Peyer's patch (tissue), 4 donors: ENCODE results near the gene INHBB. TPM values are rescaled to one million over a fixed set of nuclear protein-coding genes. Genes with fewer than 3 reads are reported as not detected.

Experiments used
- DNase-seq, 3 donors: peaks; one replicate each; pipeline ENCODE4 v3.0.0-alpha.2; 2017 to 2019
- H3K27ac ChIP-seq, 4 donors: fragments of 200-600 bp; sonication (generic); one replicate each; pipeline ENCODE4 v1.5.1; 2016 to 2019
- H3K27me3 ChIP-seq, 2 donors: fragments of 200-600 bp; sonication (generic); one replicate each; pipeline ENCODE4 v1.5.1; 2019
- H3K36me3 ChIP-seq, 3 donors: fragments of 200-600 bp; sonication (generic); one replicate each; pipeline ENCODE4 v1.5.1; 2016 to 2019
- H3K4me1 ChIP-seq, 4 donors: fragments of 200-600 bp; sonication (generic); one replicate each; pipeline ENCODE4 v1.5.1; 2016 to 2019
- H3K4me3 ChIP-seq, 4 donors: fragments of 200-600 bp; sonication (generic); 1 replicate in 3 of 4; 2 replicates in 1 of 4; pipeline ENCODE4 v1.5.1; 2016 to 2019; ENCODE audit warnings: mild to moderate bottlenecking in 1 of 4
- H3K9me3 ChIP-seq, 4 donors: fragments of 200-600 bp; sonication (generic); one replicate each; pipeline ENCODE4 v1.5.1; 2016 to 2019; ENCODE audit warnings: mild to moderate bottlenecking in 1 of 4
- POLR2A ChIP-seq, 2 donors: fragments of 450-650 bp; IDR thresholded peaks; one replicate each; pipeline ENCODE4 v1.5.1; 2017; ENCODE audit warnings: antibody characterized with exemption in 2 of 2, mild to moderate bottlenecking in 2 of 2, moderate library complexity in 2 of 2
- total RNA-seq, 4 donors: library from RNA; depleted of rRNA; stranded (reverse); fragments of >200 nt; gene quantifications; one replicate each; pipeline ENCODE4 v1.1.0, GENCODE V29; 2016
- TF ChIP-seq, protein P1 (sequence below), 6 experiments: fragments of 450-650 bp in 4 of 6; fragments of 200-600 bp in 2 of 6; sonication (generic) in 1 of 6; IDR thresholded peaks; one replicate each; pipeline ENCODE4 v1.5.1; 2017 to 2019; ENCODE audit warnings: antibody characterized with exemption in 6 of 6, mild to moderate bottlenecking in 3 of 6, moderate library complexity in 1 of 6

The INHBB gene
- total RNA-seq, 4 donors from 2014 or later = 0.70 to 1.1 (median 0.95) TPM; not detected in 1

DNA sequence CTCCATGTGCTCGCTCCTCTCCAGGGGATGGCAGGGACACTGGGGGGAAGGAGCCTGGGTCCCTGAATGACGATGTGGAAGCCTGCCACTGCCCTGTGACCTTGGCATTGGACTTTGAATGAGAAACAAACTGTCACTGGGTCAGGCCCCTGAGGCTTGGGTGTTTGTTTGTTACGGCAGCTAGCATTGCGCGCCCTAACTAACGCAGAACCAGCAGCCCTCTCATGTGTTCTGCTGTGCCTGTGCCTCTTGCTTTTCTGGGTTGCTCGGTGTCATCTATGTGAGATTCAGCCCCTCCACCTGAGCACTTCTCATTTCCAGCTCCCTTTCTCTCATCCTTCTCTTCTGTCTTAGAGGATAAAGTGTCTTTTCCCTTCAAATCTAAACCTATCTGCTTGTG is 23.6 kb upstream of the INHBB start:
- Histone ChIP-seq H3K4me3 (no peak overlapping the region), H3K27ac (no peak overlapping the region), H3K36me3 (no peaks in the 10 kb centered on the region), H3K27me3 (no peaks in the 10 kb centered on the region), H3K9me3 (no peaks in the 10 kb centered on the region), H3K4me1 (no peaks in the 10 kb centered on the region)
- TF ChIP-seq, protein P1, sequence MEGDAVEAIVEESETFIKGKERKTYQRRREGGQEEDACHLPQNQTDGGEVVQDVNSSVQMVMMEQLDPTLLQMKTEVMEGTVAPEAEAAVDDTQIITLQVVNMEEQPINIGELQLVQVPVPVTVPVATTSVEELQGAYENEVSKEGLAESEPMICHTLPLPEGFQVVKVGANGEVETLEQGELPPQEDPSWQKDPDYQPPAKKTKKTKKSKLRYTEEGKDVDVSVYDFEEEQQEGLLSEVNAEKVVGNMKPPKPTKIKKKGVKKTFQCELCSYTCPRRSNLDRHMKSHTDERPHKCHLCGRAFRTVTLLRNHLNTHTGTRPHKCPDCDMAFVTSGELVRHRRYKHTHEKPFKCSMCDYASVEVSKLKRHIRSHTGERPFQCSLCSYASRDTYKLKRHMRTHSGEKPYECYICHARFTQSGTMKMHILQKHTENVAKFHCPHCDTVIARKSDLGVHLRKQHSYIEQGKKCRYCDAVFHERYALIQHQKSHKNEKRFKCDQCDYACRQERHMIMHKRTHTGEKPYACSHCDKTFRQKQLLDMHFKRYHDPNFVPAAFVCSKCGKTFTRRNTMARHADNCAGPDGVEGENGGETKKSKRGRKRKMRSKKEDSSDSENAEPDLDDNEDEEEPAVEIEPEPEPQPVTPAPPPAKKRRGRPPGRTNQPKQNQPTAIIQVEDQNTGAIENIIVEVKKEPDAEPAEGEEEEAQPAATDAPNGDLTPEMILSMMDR (IDR thresholded peaks at IDR 0.05) = no peak
- TF ChIP-seq POLR2A (IDR thresholded peaks at IDR 0.05) = no peak
- no peak for DNase-seq

DNA sequence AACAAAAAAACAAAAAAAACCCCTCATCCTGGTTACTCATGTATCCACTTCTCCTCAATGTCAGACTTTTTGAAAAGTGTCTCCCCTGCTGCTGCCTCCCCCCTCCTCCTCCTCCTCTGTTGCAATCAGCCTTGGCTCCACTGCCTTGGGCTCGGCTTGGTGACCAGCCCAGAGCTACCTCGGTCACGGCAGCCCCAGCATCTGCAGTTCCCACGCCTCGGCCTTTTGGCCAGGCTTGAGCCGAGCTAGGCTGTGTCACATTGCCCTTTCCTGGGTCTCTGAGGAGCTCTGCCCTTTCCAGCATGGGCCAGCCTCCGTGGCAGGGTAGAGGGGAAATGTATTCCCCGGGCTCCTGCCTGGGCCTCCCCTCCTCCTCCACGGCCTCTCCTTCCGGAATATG is 22.7 kb upstream of the INHBB start:
- Histone ChIP-seq H3K27me3 (no peaks in the 10 kb centered on the region), H3K4me1 (no peaks in the 10 kb centered on the region), H3K27ac (no peak overlapping the region), H3K9me3 (no peaks in the 10 kb centered on the region), H3K4me3 (no peak overlapping the region), H3K36me3 (no peaks in the 10 kb centered on the region)
- DNase-seq = no peak
- TF ChIP-seq, protein P1 (IDR thresholded peaks at IDR 0.05) = no peak
- no peak for TF ChIP-seq POLR2A (IDR thresholded peaks at IDR 0.05)

DNA sequence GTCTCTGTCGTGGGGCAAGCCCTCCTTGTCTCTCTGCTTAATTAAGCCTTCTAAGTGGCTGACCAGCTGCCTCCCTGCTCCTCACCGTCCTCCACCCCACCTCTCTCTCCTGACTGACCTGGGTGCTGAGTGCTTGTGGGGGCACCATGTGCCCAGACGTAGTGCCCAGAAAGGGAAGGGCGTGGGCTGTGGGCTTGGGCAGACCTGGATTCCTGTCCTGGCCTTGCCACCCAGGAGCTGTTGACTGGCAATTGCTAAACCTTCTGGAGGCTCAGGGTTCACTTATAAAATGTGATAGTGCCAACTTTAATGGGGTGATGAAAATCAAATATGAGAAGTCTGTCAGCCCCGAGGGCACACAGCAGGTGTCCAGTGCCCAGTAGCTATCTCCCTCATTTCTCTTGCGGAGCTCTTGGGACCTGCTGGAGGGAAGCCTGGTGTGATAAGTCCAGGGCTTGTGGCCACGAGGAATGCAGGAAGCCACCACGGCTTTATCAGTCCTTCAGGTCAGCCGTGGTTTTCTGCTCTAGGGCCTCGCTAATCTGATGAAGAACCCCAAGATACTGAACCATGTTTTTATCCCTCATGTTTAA is 22.0 kb upstream of the INHBB start:
- Histone ChIP-seq H3K27ac (no peak overlapping the region), H3K4me3 (no peak overlapping the region), H3K4me1 (no peaks in the 10 kb centered on the region), H3K27me3 (no peaks in the 10 kb centered on the region), H3K9me3 (no peaks in the 10 kb centered on the region), H3K36me3 (no peaks in the 10 kb centered on the region)
- DNase-seq = no peak
- TF ChIP-seq, protein P1 (IDR thresholded peaks at IDR 0.05) = no peak
- no peak for TF ChIP-seq POLR2A (IDR thresholded peaks at IDR 0.05)

DNA sequence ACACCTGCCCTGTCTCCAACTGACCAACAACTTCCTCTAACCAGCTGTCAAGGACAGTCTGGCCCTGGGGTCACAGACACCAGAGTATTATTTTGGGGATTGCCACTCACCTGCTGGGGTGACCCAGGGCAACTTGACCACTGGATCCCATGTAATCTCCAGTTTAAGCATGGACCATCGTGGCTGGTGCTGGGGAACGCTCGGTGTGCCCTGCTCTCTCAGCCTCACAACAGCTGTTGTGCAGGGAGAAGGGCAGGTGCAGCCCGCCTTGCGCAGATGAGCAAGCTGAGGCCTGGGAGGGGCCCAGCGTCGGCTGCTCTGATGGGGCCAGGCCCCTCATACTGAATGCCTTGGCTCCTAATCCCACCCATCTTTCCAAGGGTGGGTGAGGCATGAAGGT is 21.0 kb upstream of the INHBB start:
- no peak overlapping the region for H3K27ac ChIP-seq
- H3K9me3 ChIP-seq = no peaks in the 10 kb centered on the region
- H3K36me3 ChIP-seq = no peaks in the 10 kb centered on the region
- no peak overlapping the region for H3K4me3 ChIP-seq
- no peaks in the 10 kb centered on the region for H3K27me3 ChIP-seq
- TF ChIP-seq, protein P1 (IDR thresholded peaks at IDR 0.05) = no peak
- TF ChIP-seq POLR2A (IDR thresholded peaks at IDR 0.05) = no peak
- H3K4me1 ChIP-seq = no peaks in the 10 kb centered on the region
- no peak for DNase-seq

DNA sequence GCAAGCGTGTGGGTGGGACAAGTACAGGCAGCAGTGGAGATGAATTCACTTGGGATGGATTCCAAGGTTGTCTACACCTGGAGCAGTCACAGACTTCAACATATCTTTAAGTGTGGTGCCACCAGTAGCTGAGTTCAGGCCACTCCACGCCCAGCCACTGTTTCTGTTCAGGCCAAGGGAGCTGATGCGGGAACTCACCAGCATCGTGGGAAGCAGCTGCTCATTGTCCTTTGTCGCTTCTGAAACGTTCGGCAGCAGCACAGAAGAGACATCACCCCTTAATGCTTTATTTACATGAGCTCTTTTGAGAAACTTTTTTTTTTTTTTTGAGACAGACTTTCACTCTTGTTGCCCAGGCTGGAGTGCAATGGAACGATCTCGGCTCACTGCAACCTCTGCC is 19.9 kb upstream of the INHBB start:
- H3K4me1 ChIP-seq = no peaks in the 10 kb centered on the region
- H3K27me3 ChIP-seq = no peaks in the 10 kb centered on the region
- H3K4me3 ChIP-seq = no peak overlapping the region
- TF ChIP-seq, protein P1 (IDR thresholded peaks at IDR 0.05) = no peak
- no peak for TF ChIP-seq POLR2A (IDR thresholded peaks at IDR 0.05)
- no peak overlapping the region for H3K27ac ChIP-seq
- no peaks in the 10 kb centered on the region for H3K36me3 ChIP-seq
- DNase-seq = no peak
- H3K9me3 ChIP-seq = no peaks in the 10 kb centered on the region
